GM21447 (cell line): Measurements from ENCODE around the gene ARHGEF28.

Experiments used
- ATAC-seq: cut with Tn5 transposase; IDR thresholded peaks from one replicate; pipeline ENCODE4 v1.9.1; 2021; ENCODE audit not compliant: unreplicated experiment

The ARHGEF28 gene

GRCh38 chr5:73770172-73771025 is 144.4 kb downstream of the ARHGEF28 start:
- ATAC-seq, result no peak

GRCh38 chr5:73774924-73775323 is 148.9 kb downstream of the ARHGEF28 start:
- no peak for ATAC-seq

- no peak for ATAC-seq
Observed at GRCh38 chr5:73776405-73776804, 150.4 kb downstream of the ARHGEF28 start.

- ATAC-seq, result no peak
Observed at GRCh38 chr5:73777192-73777591, 151.2 kb downstream of the ARHGEF28 start.

GRCh38 chr5:73780302-73781080 is 154.5 kb downstream of the ARHGEF28 start:
- no peak for ATAC-seq

GRCh38 chr5:73781107-73781768 is 155.2 kb downstream of the ARHGEF28 start:
- ATAC-seq, result no peak

GRCh38 chr5:73783828-73784227 is 157.8 kb downstream of the ARHGEF28 start:
- no peak for ATAC-seq

GRCh38 chr5:73786043-73786831 is 160.2 kb downstream of the ARHGEF28 start:
- ATAC-seq, result no peak

GRCh38 chr5:73789851-73790281 is 163.9 kb downstream of the ARHGEF28 start:
- ATAC-seq, result no peak

- ATAC-seq, result no peak
Observed at GRCh38 chr5:73791389-73791788, 165.4 kb downstream of the ARHGEF28 start.

GRCh38 chr5:73792687-73793320 is 166.8 kb downstream of the ARHGEF28 start:
- peak; percentile 57 for ATAC-seq

- ATAC-seq, result no peak
Observed at GRCh38 chr5:73793911-73794310, 167.9 kb downstream of the ARHGEF28 start.

GRCh38 chr5:73796164-73797131 is 170.5 kb downstream of the ARHGEF28 start:
- peak; percentile 71 for ATAC-seq

- ATAC-seq, result no peak
Observed at GRCh38 chr5:73797132-73797510, 171.1 kb downstream of the ARHGEF28 start.

- ATAC-seq, result no peak
Observed at GRCh38 chr5:73799401-73799972, 173.5 kb downstream of the ARHGEF28 start.

- no peak for ATAC-seq
Observed at GRCh38 chr5:73801686-73802085, 175.7 kb downstream of the ARHGEF28 start.

- ATAC-seq, result no peak
Observed at GRCh38 chr5:73805449-73805848, 179.5 kb downstream of the ARHGEF28 start.

- ATAC-seq, result no peak
Observed at GRCh38 chr5:73808911-73809310, 182.9 kb downstream of the ARHGEF28 start.

GRCh38 chr5:73810429-73810828 is 184.4 kb downstream of the ARHGEF28 start:
- ATAC-seq, result no peak
